Fibroblast of skin of left biceps (primary cell): Measurements from ENCODE around the gene FIGN.

ENCODE experiments used
- DNase-seq, 2 experiments: peaks; one replicate each; pipeline ENCODE4 v3.0.0-alpha.2; 2013; ENCODE audit warnings: low read depth in 2 of 2

Gene FIGN

GRCh38 chr2:163662141-163662780 lies 73.5 kb downstream of the FIGN start:
- no peak for DNase-seq

GRCh38 chr2:163659224-163659623 lies 76.6 kb downstream of the FIGN start:
- no peak for DNase-seq

GRCh38 chr2:163658556-163658955 lies 77.3 kb downstream of the FIGN start:
- no peak for DNase-seq

GRCh38 chr2:163657281-163657656 lies 78.5 kb downstream of the FIGN start:
- peak; percentile 74 to 78 for DNase-seq

- no peak for DNase-seq
These were observed 79.1 kb downstream of the FIGN start for GRCh38 chr2:163656622-163657280.

GRCh38 chr2:163655667-163656066 lies 80.1 kb downstream of the FIGN start:
- DNase-seq = no peak

GRCh38 chr2:163652751-163653150 lies 83.1 kb downstream of the FIGN start:
- no peak for DNase-seq

- DNase-seq = no peak
These were observed 86.7 kb downstream of the FIGN start for GRCh38 chr2:163649080-163649479.

GRCh38 chr2:163647300-163647699 lies 88.5 kb downstream of the FIGN start:
- no peak for DNase-seq

GRCh38 chr2:163646687-163647086 lies 89.1 kb downstream of the FIGN start:
- DNase-seq = no peak

GRCh38 chr2:163644238-163644637 lies 91.6 kb downstream of the FIGN start:
- DNase-seq = no peak

- no peak for DNase-seq
These were observed 93.8 kb downstream of the FIGN start for GRCh38 chr2:163641986-163642385.

- DNase-seq = no peak
These were observed 95.1 kb downstream of the FIGN start for GRCh38 chr2:163640542-163641193.

GRCh38 chr2:163637871-163638270 lies 97.9 kb downstream of the FIGN start:
- DNase-seq = no peak

GRCh38 chr2:163633291-163633690 lies 102.5 kb downstream of the FIGN start:
- no peak for DNase-seq

GRCh38 chr2:163630836-163631235 lies 105.0 kb downstream of the FIGN start:
- no peak for DNase-seq

GRCh38 chr2:163626639-163627109 lies 109.1 kb downstream of the FIGN start:
- no peak for DNase-seq

- no peak for DNase-seq
These were observed 109.6 kb downstream of the FIGN start for GRCh38 chr2:163626208-163626607.

- no peak for DNase-seq
These were observed 110.2 kb downstream of the FIGN start for GRCh38 chr2:163625632-163626031.

- no peak for DNase-seq
These were observed 114.3 kb downstream of the FIGN start for GRCh38 chr2:163621445-163622004.

- DNase-seq = no peak
These were observed 118.3 kb downstream of the FIGN start for GRCh38 chr2:163617517-163617916.

- no peak for DNase-seq
These were observed 122.5 kb downstream of the FIGN start for GRCh38 chr2:163613266-163613731.

GRCh38 chr2:163612332-163612731 lies 123.5 kb downstream of the FIGN start:
- DNase-seq = no peak
